HG02981 (cell line): ENCODE measurements around the gene CUL3.
"Not testable (repeated sequence)": the region's sequence is repeated elsewhere in the genome, so short reads cannot be mapped to it uniquely, and the experiment has no call there.

ENCODE experiments used
- ATAC-seq: cut with Tn5 transposase; IDR thresholded peaks from one replicate; pipeline ENCODE4 v1.9.1; 2021; ENCODE audit warnings: mild to moderate bottlenecking, moderate library complexity; ENCODE audit not compliant: unreplicated experiment

CUL3 gene

DNA sequence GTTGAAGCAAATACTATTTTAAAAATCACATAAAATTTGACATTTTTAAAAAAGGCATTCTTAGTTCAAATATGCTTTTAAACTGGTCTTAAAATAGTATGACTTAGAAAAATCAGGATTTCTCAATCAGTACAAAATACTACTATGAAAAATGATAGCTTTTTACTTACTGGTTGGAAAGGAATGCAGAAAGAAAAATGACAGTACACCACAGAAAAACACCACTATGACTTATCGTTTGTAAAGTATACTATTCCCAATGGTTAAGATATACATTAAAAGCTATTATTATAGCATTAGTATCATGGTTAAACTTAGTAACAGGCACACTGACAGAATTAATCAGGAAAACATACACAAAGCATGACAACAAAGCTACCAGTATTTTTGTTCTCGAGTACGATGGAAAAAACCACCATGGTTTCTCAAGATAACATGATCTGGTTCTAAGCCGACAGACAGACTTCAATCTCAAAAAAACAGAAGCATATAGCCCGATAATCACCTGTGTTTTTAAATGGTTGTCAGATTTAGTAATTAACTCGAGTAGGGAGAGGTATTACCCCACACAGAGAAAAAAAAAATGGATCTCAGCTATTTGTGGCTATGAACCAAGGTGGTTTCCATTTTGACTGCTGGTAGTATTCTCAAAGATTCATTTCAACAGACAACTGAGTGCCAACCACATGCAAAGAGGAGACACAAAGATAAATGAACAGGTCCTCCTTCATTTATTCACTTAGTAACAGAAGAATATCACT is 39.1 kb downstream of the CUL3 start:
- ATAC-seq = peak; percentile 63

DNA sequence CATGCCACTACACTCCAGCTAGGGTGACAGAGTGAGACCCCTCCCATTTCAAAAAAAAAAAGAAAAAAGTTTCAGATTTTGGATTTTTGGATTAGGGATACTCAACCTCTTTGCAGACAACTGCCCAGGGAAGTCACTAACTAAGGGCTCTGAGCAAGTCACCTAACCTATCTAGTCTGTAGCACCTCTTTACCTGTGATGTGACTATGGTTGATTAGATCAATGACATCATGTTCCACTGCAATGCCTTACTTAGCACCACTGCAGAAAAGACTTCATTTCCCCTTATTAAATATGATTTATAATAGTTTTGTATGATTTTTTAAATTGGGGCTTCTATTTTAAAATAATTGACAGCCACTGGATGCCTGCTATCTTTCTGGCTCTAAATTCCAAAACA is 41.2 kb downstream of the CUL3 start:
- no peak for ATAC-seq

- no peak for ATAC-seq
Measured at GRCh38 chr2:224538561-224539138, 46.5 kb downstream of the CUL3 start.

- ATAC-seq = peak; percentile 79
Measured at GRCh38 chr2:224532931-224533330, 52.2 kb downstream of the CUL3 start.

DNA sequence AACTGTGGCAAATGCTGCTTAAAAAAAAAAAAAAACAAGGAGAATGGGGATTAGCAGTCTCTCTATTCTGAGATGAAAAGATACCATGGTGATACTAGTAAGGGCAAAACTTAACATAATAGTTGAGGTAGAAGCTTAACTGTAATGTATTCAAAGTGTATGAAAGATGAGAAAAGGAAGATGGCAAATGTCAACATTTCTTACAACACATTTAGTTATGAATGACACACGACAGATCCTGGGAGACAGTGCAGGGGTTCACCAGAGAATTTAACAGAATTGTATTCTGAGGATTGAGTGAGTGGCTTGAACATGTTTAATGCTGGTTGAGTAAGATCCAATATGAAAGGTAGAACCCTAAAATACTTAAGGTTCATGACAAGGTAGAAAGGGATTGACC is 52.7 kb downstream of the CUL3 start:
- no peak for ATAC-seq

DNA sequence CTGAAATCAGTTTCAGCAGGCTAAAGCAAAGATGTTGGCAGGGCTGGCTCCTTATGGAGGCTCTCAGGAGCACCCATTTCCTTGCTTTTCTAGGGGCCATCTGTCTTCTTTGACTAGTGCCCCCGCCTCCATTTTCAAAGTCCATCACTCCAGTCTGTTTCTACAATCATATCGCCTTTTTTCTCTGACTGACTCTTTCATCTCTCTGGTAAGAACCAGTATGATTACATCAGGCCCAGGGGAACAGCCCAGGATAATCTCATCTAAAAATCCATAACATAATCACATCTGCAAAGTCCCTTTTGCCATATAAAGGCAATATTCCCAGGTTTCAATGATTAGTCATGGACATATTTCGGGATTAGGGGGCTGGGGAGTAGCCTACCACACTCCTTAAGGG is 57.0 kb downstream of the CUL3 start:
- no peak for ATAC-seq

DNA sequence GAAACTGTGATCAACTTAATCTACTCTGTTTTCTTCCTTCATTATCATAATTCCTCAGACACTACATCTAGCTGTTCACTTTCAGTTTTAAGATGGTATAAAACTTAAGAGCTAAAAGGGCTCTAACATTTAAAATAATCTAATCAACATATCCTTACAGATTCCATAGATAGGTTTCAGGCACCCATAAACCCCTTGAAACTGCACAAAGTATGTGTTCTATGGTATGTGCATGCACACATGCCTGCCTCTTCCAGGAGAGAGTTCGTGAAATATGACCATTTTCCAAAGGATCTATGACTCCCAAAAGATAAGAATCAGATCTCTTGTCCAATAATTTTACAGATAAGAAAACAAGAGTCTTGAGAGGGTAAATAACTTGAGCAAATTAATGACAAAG is 59.4 kb downstream of the CUL3 start:
- ATAC-seq = no peak

DNA sequence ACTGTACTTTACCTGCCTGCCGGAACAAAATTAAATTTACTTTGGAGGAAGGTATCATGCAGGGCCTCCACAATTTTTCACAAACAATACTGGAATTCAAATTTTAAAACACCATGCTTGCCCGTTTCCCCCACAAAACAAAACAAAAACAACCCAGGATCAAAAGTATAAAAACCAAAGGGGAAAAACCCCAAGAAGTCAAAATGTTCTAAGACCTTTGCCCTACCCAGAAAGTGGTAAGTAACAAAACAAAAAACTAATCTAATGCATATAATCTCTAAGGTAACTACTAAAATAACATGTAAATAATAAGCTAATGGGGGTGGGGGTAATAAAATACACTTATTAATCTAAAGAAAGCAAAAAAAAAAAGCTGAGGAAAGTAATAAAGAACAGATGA is 60.5 kb downstream of the CUL3 start:
- ATAC-seq = no peak

GRCh38 chr2:224523626-224524577 is 61.3 kb downstream of the CUL3 start:
- ATAC-seq = peak; percentile 34

GRCh38 chr2:224522483-224522882 is 62.7 kb downstream of the CUL3 start:
- ATAC-seq = not testable (repeated sequence)

DNA sequence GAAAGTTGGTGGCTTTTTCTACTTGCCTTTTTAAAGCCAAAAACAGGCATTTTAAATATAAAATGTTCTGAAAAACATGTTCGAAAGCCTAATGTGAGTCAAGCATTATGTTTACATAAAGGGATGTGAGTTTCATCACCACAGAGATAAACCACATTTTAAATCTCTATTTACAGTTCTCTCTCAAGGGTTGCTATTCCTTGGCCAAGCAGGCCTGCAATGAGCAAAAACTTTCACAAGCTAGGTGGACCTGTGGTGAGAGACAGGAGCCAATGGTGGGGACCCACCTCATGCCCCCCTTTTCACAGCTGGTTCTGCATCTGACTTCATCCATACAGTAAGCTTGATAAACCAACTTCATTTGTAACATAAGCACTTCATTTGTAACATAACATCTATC is 65.1 kb downstream of the CUL3 start:
- peak; percentile 69 for ATAC-seq

DNA sequence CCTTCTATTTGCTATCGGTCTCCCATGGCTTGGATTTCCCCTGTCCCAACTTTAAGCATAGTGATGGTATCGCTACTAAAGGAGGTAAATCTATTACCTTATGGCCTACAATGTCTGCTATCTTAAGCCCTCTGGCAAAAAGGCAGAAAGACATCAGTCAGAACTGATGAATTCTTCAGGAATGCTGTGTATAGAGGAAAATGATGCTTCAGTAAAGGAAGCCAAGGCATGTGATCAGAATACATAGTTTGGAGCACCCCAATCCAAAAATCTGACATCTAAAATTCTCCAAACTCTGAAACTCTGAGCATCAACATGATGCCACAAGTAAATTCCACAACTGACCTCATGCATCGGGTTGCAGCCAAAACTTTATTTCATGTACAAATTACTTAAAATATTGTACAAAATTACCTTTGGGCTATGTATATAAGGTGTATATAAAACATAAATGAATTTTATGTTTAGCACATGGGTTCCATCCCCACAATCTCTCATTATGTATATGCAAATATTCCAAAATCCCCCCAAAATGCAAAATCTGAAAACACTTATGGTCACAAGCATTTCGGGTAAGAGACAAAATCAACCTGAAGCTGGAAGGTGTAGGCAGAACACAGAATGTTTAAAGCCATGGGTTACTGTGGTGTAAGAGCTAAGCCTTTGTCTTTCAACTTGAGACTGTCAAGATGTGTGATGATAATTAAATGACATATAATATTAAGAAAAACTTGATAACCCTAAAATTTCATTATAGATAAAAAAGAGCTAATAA is 66.2 kb downstream of the CUL3 start:
- no peak for ATAC-seq

DNA sequence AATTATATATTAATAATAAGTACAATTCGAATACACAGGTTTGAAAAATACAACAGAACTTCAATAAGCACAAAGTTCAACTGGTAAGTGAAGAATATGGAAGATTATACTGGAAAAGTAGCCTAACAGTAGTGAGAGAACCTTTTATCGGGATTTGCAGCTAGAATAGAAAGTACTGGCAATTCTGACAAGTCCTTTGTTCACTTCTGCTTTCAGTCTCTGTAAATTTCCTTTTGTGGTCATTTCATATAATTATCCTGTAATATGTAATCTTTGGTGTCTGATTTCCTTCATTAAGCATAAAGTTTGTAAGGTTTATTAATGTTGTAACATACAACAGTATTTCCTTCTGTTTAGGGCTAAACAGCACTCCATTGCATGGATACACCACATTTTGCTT is 67.2 kb downstream of the CUL3 start:
- no peak for ATAC-seq

DNA sequence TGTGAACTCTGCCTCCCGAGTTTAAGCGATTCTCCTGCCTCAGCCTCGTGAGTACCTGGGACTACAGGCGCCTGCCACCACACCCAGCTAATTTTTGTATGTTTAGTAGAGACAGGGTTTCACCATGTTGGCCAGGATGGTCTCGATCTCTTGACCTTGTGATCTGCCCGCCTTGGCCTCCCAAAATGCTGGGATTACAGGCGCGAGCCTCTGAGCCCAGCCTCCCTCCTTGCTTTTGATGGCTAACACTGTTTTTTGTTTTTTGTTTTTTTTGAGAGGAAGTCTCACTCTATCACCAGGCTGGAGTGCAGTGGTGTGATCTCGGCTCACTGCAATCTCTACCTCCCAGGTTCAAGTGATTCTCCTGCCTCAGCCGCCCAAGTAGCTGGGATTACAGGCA is 68.8 kb downstream of the CUL3 start:
- not testable (repeated sequence) for ATAC-seq

DNA sequence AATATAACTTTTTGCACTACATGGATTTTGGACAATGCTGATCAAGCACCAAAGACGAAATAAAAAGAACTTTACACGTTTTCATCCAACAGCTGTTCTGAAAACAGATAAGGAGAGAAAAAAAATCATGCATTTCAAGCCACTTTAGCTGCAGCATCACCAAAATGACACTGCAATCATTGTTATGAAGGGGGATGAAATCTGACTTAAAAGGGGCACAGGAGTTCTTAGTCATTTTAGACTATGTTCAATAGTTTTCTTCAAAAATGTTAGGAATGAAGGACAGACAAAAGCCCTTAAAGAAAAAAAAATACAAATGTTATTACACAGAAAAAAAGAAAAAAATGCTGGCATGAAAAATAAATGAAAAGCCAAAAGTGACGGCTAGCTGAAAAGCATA is 71.2 kb downstream of the CUL3 start:
- ATAC-seq = no peak

GRCh38 chr2:224507789-224508188 is 77.4 kb downstream of the CUL3 start:
- ATAC-seq = no peak

DNA sequence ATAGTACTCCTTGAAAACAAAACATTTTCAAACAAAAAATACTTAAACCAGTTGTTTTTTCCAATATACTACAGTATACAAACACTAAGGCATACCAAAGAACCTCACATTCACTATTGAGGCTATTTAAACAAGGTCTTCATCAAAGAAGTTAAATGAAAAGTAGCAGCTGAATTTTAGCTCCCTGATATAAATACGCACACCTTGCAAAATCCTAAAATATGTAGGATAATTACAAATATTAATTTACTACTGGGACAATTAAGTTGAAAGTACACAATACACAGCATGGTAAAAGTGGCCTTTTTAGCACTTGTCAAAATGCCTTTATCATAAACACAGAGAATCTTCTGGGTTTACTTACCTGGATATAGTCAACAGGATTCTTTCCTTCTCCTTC is 78.7 kb downstream of the CUL3 start:
- ATAC-seq = no peak

DNA sequence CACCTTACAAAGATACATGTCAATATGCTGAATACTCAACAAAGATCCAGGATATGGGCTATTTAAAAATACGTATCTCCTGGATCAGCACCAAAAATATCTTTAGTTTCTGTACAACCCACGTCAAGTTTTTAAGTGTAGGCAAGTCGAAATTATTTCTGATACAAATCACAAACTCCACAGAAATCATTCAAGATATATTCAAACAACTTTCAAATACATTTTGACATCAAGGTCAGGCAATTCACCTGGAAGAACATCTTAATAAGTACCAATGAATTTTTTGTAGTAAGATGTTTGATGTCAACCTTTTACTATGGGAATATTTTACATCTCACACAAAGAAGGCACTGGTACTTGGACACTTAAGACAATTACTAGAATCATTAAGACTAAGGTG is 86.2 kb downstream of the CUL3 start:
- ATAC-seq = no peak

DNA sequence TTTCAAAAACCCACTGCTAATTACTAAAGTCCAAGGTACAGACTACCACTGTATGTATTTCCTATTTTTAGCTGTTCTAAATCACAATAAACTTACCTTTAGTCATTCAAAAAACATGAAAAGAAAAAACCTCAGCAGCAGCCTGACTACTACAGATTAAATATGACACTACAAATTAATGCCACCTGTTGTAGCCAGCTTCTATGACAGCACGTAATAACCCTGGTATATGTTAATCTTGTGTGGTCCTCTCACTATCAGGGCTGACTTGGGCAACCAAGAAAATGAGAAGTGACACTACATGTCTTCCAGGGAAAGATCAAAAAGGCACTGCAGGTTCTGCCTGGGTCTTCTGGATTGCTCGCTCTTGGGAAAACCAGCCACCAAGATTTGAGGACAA is 92.6 kb downstream of the CUL3 start:
- no peak for ATAC-seq

DNA sequence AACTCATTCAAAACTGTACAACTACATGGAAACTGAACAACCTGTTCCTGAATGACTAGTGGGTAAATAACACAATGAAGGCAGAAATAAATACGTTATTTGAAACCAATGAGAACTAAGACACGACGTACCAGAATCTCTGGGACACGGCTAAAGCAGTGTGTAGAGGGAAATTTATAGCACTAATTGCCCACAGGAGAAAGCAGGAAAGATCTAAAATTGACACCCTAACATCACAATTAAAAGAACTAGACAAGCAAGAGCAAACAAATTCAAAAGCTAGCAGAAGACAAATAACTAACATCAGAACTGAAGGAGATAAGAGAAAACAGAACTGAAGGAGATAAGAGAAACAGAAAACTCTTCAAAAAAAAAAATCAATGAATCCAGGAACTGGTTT is 97.2 kb downstream of the CUL3 start:
- ATAC-seq = not testable (repeated sequence)
